NCI-H524 treated with DMSO at 0.1 percent for 48 hours (cell line): Measurements from ENCODE around the gene PDIA3.
"Not testable (repeated sequence)": the region's sequence is repeated elsewhere in the genome, so short reads cannot be mapped to it uniquely, and the experiment has no call there.

Experiments
- DNase-seq: peaks from one replicate; lab custom pipeline; 2025; lab: John Stamatoyannopoulos, UW

Gene PDIA3

GRCh38 chr15:43776718-43777266 is 30.6 kb downstream of the PDIA3 start, which contains the start of gene ELL3:
ELL3 (minus strand) TSS chr15:43776966; CDS start chr15:43776901, 65 bp downstream.
- peak; percentile 34 for DNase-seq

GRCh38 chr15:43777267-43777914 is 31.2 kb downstream of the PDIA3 start:
- DNase-seq, result peak; percentile 41

GRCh38 chr15:43779016-43779415 is 32.8 kb downstream of the PDIA3 start:
- no peak for DNase-seq

- no peak for DNase-seq
Observed at GRCh38 chr15:43789409-43789808, 43.2 kb downstream of the PDIA3 start.

GRCh38 chr15:43791993-43792760 is 45.9 kb downstream of the PDIA3 start, which contains the start of gene SERF2:
SERF2 (plus strand) TSS chr15:43792320; CDS start chr15:43792377, 57 bp downstream.
- DNase-seq, result peak; percentile 97

- DNase-seq, result no peak
Observed at GRCh38 chr15:43792761-43793476, 46.7 kb downstream of the PDIA3 start.

GRCh38 chr15:43793647-43794046 is 47.4 kb downstream of the PDIA3 start:
- no peak for DNase-seq

- DNase-seq, result no peak
Observed at GRCh38 chr15:43794269-43795037, 48.2 kb downstream of the PDIA3 start.

GRCh38 chr15:43795197-43795596 is 49.0 kb downstream of the PDIA3 start:
- DNase-seq, result no peak

- DNase-seq, result no peak
Observed at GRCh38 chr15:43795997-43796396, 49.8 kb downstream of the PDIA3 start.

- DNase-seq, result no peak
Observed at GRCh38 chr15:43796566-43796965, 50.3 kb downstream of the PDIA3 start.

GRCh38 chr15:43799209-43799944 is 53.1 kb downstream of the PDIA3 start:
- peak; percentile 88 for DNase-seq

GRCh38 chr15:43799945-43800285 is 53.7 kb downstream of the PDIA3 start, which contains the start of gene SERINC4:
SERINC4 (minus strand) TSS chr15:43800220; CDS start chr15:43799986, 234 bp downstream.
- peak; percentile 8 for DNase-seq

- peak; percentile 61 for DNase-seq
Observed at GRCh38 chr15:43800286-43801141, 54.3 kb downstream of the PDIA3 start, which contains the start of gene HYPK. HYPK (plus strand) TSS chr15:43800599; CDS start chr15:43800623, 24 bp downstream.

GRCh38 chr15:43802676-43803075 is 56.4 kb downstream of the PDIA3 start:
- not testable (repeated sequence) for DNase-seq

- no peak for DNase-seq
Observed at GRCh38 chr15:43808435-43808950, 62.3 kb downstream of the PDIA3 start.

GRCh38 chr15:43808960-43809678 is 62.9 kb downstream of the PDIA3 start:
- DNase-seq, result no peak

GRCh38 chr15:43815064-43815463 is 68.8 kb downstream of the PDIA3 start:
- not testable (repeated sequence) for DNase-seq

GRCh38 chr15:43821505-43821904 is 75.3 kb downstream of the PDIA3 start:
- DNase-seq, result no peak
